ENCODE data around the gene FOXJ3.

GRCh38 chr1:42145389-42145716 is 189.7 kb downstream of the FOXJ3 start:
- no peak for TF ChIP-seq POLR2A (IDR thresholded peaks at IDR 0.05; ENCODE audit: borderline replicate concordance, extremely low read depth, insufficient read depth, insufficient read length)
- TF ChIP-seq EGR1 (IDR thresholded peaks at IDR 0.05; ENCODE audit: low read depth): no peak
- TF ChIP-seq CEBPB (IDR thresholded peaks at IDR 0.05; ENCODE audit: low read depth): no peak
- no peak for TF ChIP-seq SIN3A (IDR thresholded peaks at IDR 0.05; ENCODE audit: low read depth)
- TF ChIP-seq CTCF (IDR thresholded peaks at IDR 0.05 in 2 of 3, conservative IDR thresholded peaks at IDR 0.05 in 1 of 3; ENCODE audit: borderline replicate concordance in 1 of 3, insufficient read depth in 1 of 3, low read depth in 2 of 3, low read length in 2 of 3): no peak
- no peak for TF ChIP-seq EZH2 (IDR thresholded peaks at IDR 0.05)
